CD14-positive monocyte (primary cell): ENCODE data around the gene COMMD10. TPM values are rescaled to one million over a fixed set of nuclear protein-coding genes. Genes with fewer than 3 reads are reported as not detected.
A peak's percentile ranks its signal among the peaks of the same experiment; 100 is the strongest.

Source experiments
- DNase-seq, 3 donors: peaks; one replicate each; pipeline ENCODE4 v3.0.0-alpha.2; 2011 to 2022
- H2AFZ ChIP-seq: 2 replicates; pipeline ENCODE4 v1.6.0; 2012; ENCODE audit warnings: mild to moderate bottlenecking, low read depth, low read length, inconsistent platforms; ENCODE audit not compliant: insufficient read depth, poor library complexity, severe bottlenecking
- H3K27ac ChIP-seq, 2 donors: 1 replicate in 1 of 2; 2 replicates in 1 of 2; pipeline ENCODE4 v1.5.1; 2012 to 2013; ENCODE audit warnings: low read length in 2 of 2, control low read depth in 1 of 2, inconsistent platforms in 1 of 2, low read depth in 1 of 2, mild to moderate bottlenecking in 1 of 2
- H3K27me3 ChIP-seq, 2 donors: one replicate each; pipeline versions ENCODE4 v1.6.0 to v1.6.1; 2011 to 2013; ENCODE audit warnings: low read length in 2 of 2; ENCODE audit not compliant: control insufficient read depth in 2 of 2, insufficient read depth in 2 of 2
- H3K36me3 ChIP-seq, 2 donors: replicated peaks in 1 of 2; 1 replicate in 1 of 2; 2 replicates in 1 of 2; pipeline versions ENCODE4 v1.5.1 to v1.6.1; 2012 to 2013; ENCODE audit warnings: low read length in 2 of 2, control low read depth in 1 of 2, inconsistent platforms in 1 of 2, mild to moderate bottlenecking in 1 of 2; ENCODE audit not compliant: insufficient read depth in 2 of 2, control insufficient read depth in 1 of 2
- H3K4me1 ChIP-seq, 2 donors: 1 replicate in 1 of 2; 2 replicates in 1 of 2; pipeline versions ENCODE4 v1.5.1 to v1.6.1; 2012 to 2013; ENCODE audit warnings: low read length in 2 of 2, control low read depth in 1 of 2, inconsistent platforms in 1 of 2, mild to moderate bottlenecking in 1 of 2, moderate library complexity in 1 of 2; ENCODE audit not compliant: insufficient read depth in 2 of 2, control insufficient read depth in 1 of 2
- H3K4me2 ChIP-seq: replicated peaks from 2 replicates; pipeline ENCODE3; 2012; ENCODE audit warnings: low read length, moderate library complexity, mild to moderate bottlenecking; ENCODE audit not compliant: poor library complexity, severe bottlenecking; ENCODE audit errors: extremely low read depth
- H3K4me3 ChIP-seq, 3 experiments: fragments of 200-600 bp in 1 of 3; sonication (generic) in 1 of 3; replicated peaks in 1 of 3; 1 replicate in 2 of 3; 2 replicates in 1 of 3; pipeline ENCODE4 v1.5.1; 2011 to 2013; ENCODE audit warnings: low read length in 3 of 3, mild to moderate bottlenecking in 3 of 3, control low read depth in 2 of 3, low read depth in 2 of 3, inconsistent platforms in 1 of 3, moderate library complexity in 1 of 3
- H3K79me2 ChIP-seq: 2 replicates; pipeline ENCODE4 v1.6.0; 2012; ENCODE audit warnings: mild to moderate bottlenecking, control low read depth, inconsistent platforms, low read length, moderate library complexity; ENCODE audit not compliant: insufficient read depth
- H3K9ac ChIP-seq: 2 replicates; pipeline ENCODE4 v1.6.0; 2017; ENCODE audit warnings: low read length, mild to moderate bottlenecking; ENCODE audit not compliant: insufficient read depth, poor library complexity, severe bottlenecking
- H3K9me3 ChIP-seq, 2 donors: replicated peaks in 1 of 2; 1 replicate in 1 of 2; 2 replicates in 1 of 2; pipeline versions ENCODE4 v1.5.1 to v1.6.1; 2012 to 2013; ENCODE audit warnings: low read length in 2 of 2, control low read depth in 1 of 2; ENCODE audit not compliant: control insufficient read depth in 1 of 2, insufficient read depth in 1 of 2
- H4K20me1 ChIP-seq: 2 replicates; pipeline ENCODE4 v1.6.0; 2012; ENCODE audit warnings: mild to moderate bottlenecking, low read length, control low read depth, moderate library complexity; ENCODE audit not compliant: insufficient read depth
- H3K27ac Mint-ChIP-seq, 7 donors: one replicate each; pipeline ENCODE4 v1.8.0; 2020; ENCODE audit warnings: mild to moderate bottlenecking in 7 of 7, mixed read lengths in 7 of 7, moderate library complexity in 6 of 7, inconsistent platforms in 2 of 7
- H3K27me3 Mint-ChIP-seq, 3 donors: one replicate each; pipeline ENCODE4 v1.8.0; 2021 to 2022; ENCODE audit warnings: low read depth in 3 of 3, mild to moderate bottlenecking in 3 of 3, mixed read lengths in 3 of 3, moderate library complexity in 3 of 3, inconsistent platforms in 1 of 3
- H3K36me3 Mint-ChIP-seq, 2 donors: one replicate each; pipeline ENCODE4 v1.8.0; 2020; ENCODE audit warnings: mixed read lengths in 2 of 2, inconsistent platforms in 1 of 2, mild to moderate bottlenecking in 1 of 2
- H3K4me1 Mint-ChIP-seq: one replicate; pipeline ENCODE4 v1.8.0; 2020; ENCODE audit warnings: mild to moderate bottlenecking, mixed read lengths
- H3K4me3 Mint-ChIP-seq, 2 donors: one replicate each; pipeline ENCODE4 v1.8.0; 2020; ENCODE audit warnings: mild to moderate bottlenecking in 2 of 2, mixed read lengths in 2 of 2, moderate library complexity in 1 of 2
- H3K9me3 Mint-ChIP-seq, 7 donors: one replicate each; pipeline ENCODE4 v1.8.0; 2020 to 2022; ENCODE audit warnings: mixed read lengths in 7 of 7, mild to moderate bottlenecking in 6 of 7, moderate library complexity in 6 of 7, inconsistent platforms in 2 of 7
- CTCF ChIP-seq: fragments of 200-600 bp; IDR thresholded peaks from one replicate; pipeline ENCODE4 v1.8.0; 2022; ENCODE audit warnings: antibody characterized with exemption, mild to moderate bottlenecking
- WGBS: methylation state at CpG from one replicate; pipeline ENCODE4 v1.1.5; 2013; ENCODE audit warnings: missing lambda C conversion rate; ENCODE audit not compliant: insufficient coverage; 5-methylcytosine and 5-hydroxymethylcytosine counted together
- intact Hi-C, 2 donors: fragments of 100-400 bp; cut with micrococcal nuclease; formaldehyde crosslinking; loops; one replicate each; pipeline versions ENCODE4 v1.15.0 to v1.15.1; 2023
- polyA plus RNA-seq, 3 donors: library from polyadenylated mRNA; depleted of rRNA in 1 of 3; unstranded in 2 of 3; stranded (reverse) in 1 of 3; fragments of 300-500 nt in 2 of 3; fragments of >200 nt in 1 of 3; fragmentation: Illumina TruSeq in 2 of 3; gene quantifications; 1 replicate in 2 of 3; 2 replicates in 1 of 3; pipeline ENCODE4 v1.2.3, GENCODE V29; 2012 to 2021

Gene COMMD10
- polyA plus RNA-seq, 3 donors: 16.9 to 86.1 (median 61.2) TPM

- no peak overlapping the region for H3K4me2 ChIP-seq
- H3K27ac ChIP-seq: peak overlapping the region in 1 of 2 donors; percentile 9
- peaks cover 11 to 17% of the 10 kb centered on the region in 2 donors for H3K36me3 Mint-ChIP-seq
- TF ChIP-seq CTCF: no peak
- DNase-seq: peak; percentile 3 to 6 (median 4)
- H3K4me3 Mint-ChIP-seq: no peak overlapping the region
- peaks cover 4 to 11% of the 10 kb centered on the region in 2 donors for H3K4me1 ChIP-seq
- H3K79me2 ChIP-seq: no peaks in the 10 kb centered on the region
- H3K9ac ChIP-seq: no peak overlapping the region
- peaks cover 0 to 3% of the 10 kb centered on the region in 2 donors for H3K9me3 ChIP-seq
- no peaks in the 10 kb centered on the region for H4K20me1 ChIP-seq
- no peak overlapping the region for H2AFZ ChIP-seq
- no peak overlapping the region for H3K4me3 ChIP-seq
- H3K27me3 ChIP-seq: no peaks in the 10 kb centered on the region
- intact Hi-C loops: no loop called here
- H3K4me1 Mint-ChIP-seq: peaks cover 24% of the 10 kb centered on the region
- H3K9me3 Mint-ChIP-seq: peaks cover 2 to 10% (median 5%) of the 10 kb centered on the region in 7 donors
- H3K36me3 ChIP-seq: no peaks in the 10 kb centered on the region
- no peaks in the 10 kb centered on the region for H3K27me3 Mint-ChIP-seq
- H3K27ac Mint-ChIP-seq: peak overlapping the region in 6 of 7 donors; percentile 18 to 71 (median 48)
Measured at GRCh38 chr5:116225281-116225922, 140.6 kb downstream of the COMMD10 start.

GRCh38 chr5:116229131-116229689 lies 144.4 kb downstream of the COMMD10 start:
- no peak overlapping the region for H3K4me3 Mint-ChIP-seq
- no peak for DNase-seq
- no peak overlapping the region for H2AFZ ChIP-seq
- H3K27ac Mint-ChIP-seq: no peak overlapping the region
- H3K36me3 Mint-ChIP-seq: peaks cover 12 to 15% of the 10 kb centered on the region in 2 donors
- no peak for TF ChIP-seq CTCF
- H3K9me3 Mint-ChIP-seq: peaks cover 0 to 6% (median 5%) of the 10 kb centered on the region in 7 donors
- H3K27ac ChIP-seq: no peak overlapping the region
- no peaks in the 10 kb centered on the region for H4K20me1 ChIP-seq
- no peaks in the 10 kb centered on the region for H3K27me3 ChIP-seq
- H3K9ac ChIP-seq: no peak overlapping the region
- H3K4me1 ChIP-seq: peaks cover 4 to 11% of the 10 kb centered on the region in 2 donors
- H3K4me1 Mint-ChIP-seq: peaks cover 23% of the 10 kb centered on the region
- H3K4me3 ChIP-seq: no peak overlapping the region
- H3K36me3 ChIP-seq: peaks cover 0 to 5% of the 10 kb centered on the region in 2 donors
- H3K9me3 ChIP-seq: no peaks in the 10 kb centered on the region
- no peaks in the 10 kb centered on the region for H3K27me3 Mint-ChIP-seq
- intact Hi-C loops: no loop called here
- WGBS: 69% methylated on average over 2 of the region's 3 CpGs
- no peak overlapping the region for H3K4me2 ChIP-seq
- no peaks in the 10 kb centered on the region for H3K79me2 ChIP-seq
